H1 (cell line): ENCODE results near the gene H1-8. TPM values are rescaled to one million over a fixed set of nuclear protein-coding genes. Genes with fewer than 3 reads are reported as not detected.

Source experiments
- CTCF ChIA-PET: fragments of 300-600 bp; sonication (Branson Sonifier 250); formaldehyde crosslinking; loops from one replicate; lab custom pipeline; 2021; ENCODE audit not compliant: partially characterized antibody; lab: Charles Lee
- POLR2A ChIA-PET: fragments of 300-600 bp; sonication (Branson Sonifier 250); formaldehyde crosslinking; loops from one replicate; lab custom pipeline; 2021; ENCODE audit warnings: inconsistent platforms; ENCODE audit not compliant: partially characterized antibody; lab: Charles Lee
- DNase-seq, 2 experiments: peaks; one replicate each; pipeline versions ENCODE4 v3.0.0 to v3.0.0-alpha.2; 2010 to 2022; ENCODE audit warnings: low spot score in 2 of 2, low read depth in 1 of 2, mixed read lengths in 1 of 2
- FAIRE-seq: peaks from 2 replicates; lab custom pipeline; 2011; peaks lifted over from hg19 to GRCh38; lab: Jason Lieb, UNC
- H2AFZ ChIP-seq: 2 replicates; pipeline ENCODE4 v1.8.1; 2012; ENCODE audit warnings: low read length, inconsistent platforms
- H2AK5ac ChIP-seq: 2 replicates; pipeline ENCODE4 v1.6.1; 2013; ENCODE audit warnings: low read depth, low read length
- H2BK120ac ChIP-seq: replicated peaks from 2 replicates; pipeline ENCODE3; 2013; ENCODE audit warnings: low read depth, low read length, inconsistent platforms
- H2BK12ac ChIP-seq: 2 replicates; pipeline ENCODE4 v1.6.1; 2013; ENCODE audit warnings: low read depth, low read length
- H2BK15ac ChIP-seq: 2 replicates; pipeline ENCODE4 v1.6.1; 2013; ENCODE audit warnings: low read length
- H2BK20ac ChIP-seq: 2 replicates; pipeline ENCODE4 v1.6.1; 2013; ENCODE audit warnings: low read length
- H2BK5ac ChIP-seq: 2 replicates; pipeline ENCODE4 v1.6.1; 2013; ENCODE audit warnings: low read depth, low read length
- H3K14ac ChIP-seq: 2 replicates; pipeline ENCODE4 v1.6.1; 2013; ENCODE audit warnings: inconsistent platforms; ENCODE audit not compliant: insufficient read length
- H3K18ac ChIP-seq: 2 replicates; pipeline ENCODE4 v1.6.1; 2013; ENCODE audit warnings: low read length; ENCODE audit errors: extremely low read depth
- H3K23ac ChIP-seq: 2 replicates; pipeline ENCODE4 v1.6.1; 2013; ENCODE audit warnings: inconsistent platforms; ENCODE audit not compliant: insufficient read length
- H3K23me2 ChIP-seq: 2 replicates; pipeline ENCODE4 v1.6.1; 2013; ENCODE audit warnings: low read depth, low read length
- H3K27ac ChIP-seq: 2 replicates; pipeline ENCODE4 v1.6.1; 2011; ENCODE audit warnings: low read depth, low read length, inconsistent platforms
- H3K27me3 ChIP-seq, 4 experiments: replicated peaks in 1 of 4; 1 replicate in 1 of 4; 2 replicates in 3 of 4; pipeline versions ENCODE4 v1.6.1 to v1.8.1; 2011 to 2013; ENCODE audit warnings: low read length in 3 of 4, mild to moderate bottlenecking in 3 of 4, inconsistent platforms in 2 of 4, mixed read lengths in 2 of 4, moderate library complexity in 1 of 4; ENCODE audit not compliant: control insufficient read depth in 3 of 4, insufficient read depth in 3 of 4; ENCODE audit errors: extremely low read depth in 1 of 4
- H3K36me3 ChIP-seq, 4 experiments: 2 replicates each; pipeline versions ENCODE4 v1.6.1 to v1.8.1; 2011 to 2013; ENCODE audit warnings: mild to moderate bottlenecking in 4 of 4, low read length in 3 of 4, moderate library complexity in 2 of 4, control low read depth in 1 of 4, inconsistent platforms in 1 of 4; ENCODE audit not compliant: insufficient read depth in 4 of 4, control insufficient read depth in 2 of 4
- H3K4ac ChIP-seq: replicated peaks from 2 replicates; pipeline ENCODE3; 2013; ENCODE audit warnings: low read length, low read depth, mixed read lengths, inconsistent platforms; ENCODE audit not compliant: insufficient read length
- H3K4me1 ChIP-seq, 4 experiments: replicated peaks in 1 of 4; 1 replicate in 1 of 4; 2 replicates in 3 of 4; pipeline versions ENCODE4 v1.6.1 to v1.8.1; 2011 to 2013; ENCODE audit warnings: low read length in 3 of 4, inconsistent platforms in 2 of 4, mixed read lengths in 1 of 4; ENCODE audit not compliant: insufficient read depth in 4 of 4, control insufficient read depth in 3 of 4
- H3K4me2 ChIP-seq, 2 experiments: 2 replicates each; pipeline versions ENCODE4 v1.6.1 to v1.8.1; 2011 to 2013; ENCODE audit warnings: low read depth in 2 of 2, low read length in 2 of 2, control low read depth in 1 of 2, inconsistent platforms in 1 of 2, mild to moderate bottlenecking in 1 of 2; ENCODE audit not compliant: insufficient read depth in 1 of 2
- H3K4me3 ChIP-seq, 4 experiments: fragments of 200-600, 300-600 bp in 1 of 4; sonication (generic), shearing (Covaris generic), sonication (Bioruptor Twin) in 1 of 4; 2 replicates each; pipeline versions ENCODE4 v1.5.1 to v1.8.1; 2011 to 2016; ENCODE audit warnings: low read length in 4 of 4, low read depth in 3 of 4, control low read depth in 2 of 4, inconsistent platforms in 2 of 4, mild to moderate bottlenecking in 2 of 4, mixed read lengths in 1 of 4, moderate library complexity in 1 of 4; ENCODE audit not compliant: insufficient read depth in 2 of 4; ENCODE audit errors: extremely low read depth in 1 of 4
- H3K56ac ChIP-seq: replicated peaks from 2 replicates; pipeline ENCODE3; 2013; ENCODE audit warnings: low read depth, mild to moderate bottlenecking, mixed read lengths, low read length, inconsistent platforms; ENCODE audit not compliant: insufficient read length
- H3K79me1 ChIP-seq: 2 replicates; pipeline ENCODE4 v1.6.1; 2013; ENCODE audit warnings: low read depth, low read length, control low read depth
- H3K79me2 ChIP-seq, 2 experiments: 2 replicates each; pipeline versions ENCODE4 v1.6.1 to v1.8.1; 2012 to 2013; ENCODE audit warnings: low read length in 2 of 2, mild to moderate bottlenecking in 2 of 2, inconsistent platforms in 1 of 2; ENCODE audit not compliant: insufficient read depth in 2 of 2, control insufficient read depth in 1 of 2
- H3K9ac ChIP-seq, 4 experiments: replicated peaks in 1 of 4; 1 replicate in 1 of 4; 2 replicates in 3 of 4; pipeline versions ENCODE4 v1.6.1 to v1.8.1; 2011 to 2013; ENCODE audit warnings: low read depth in 3 of 4, low read length in 3 of 4, control low read depth in 2 of 4, mild to moderate bottlenecking in 2 of 4, moderate library complexity in 2 of 4, inconsistent platforms in 1 of 4; ENCODE audit errors: extremely low read depth in 1 of 4
- H3K9me3 ChIP-seq, 2 experiments: 2 replicates each; pipeline versions ENCODE4 v1.6.1 to v1.8.1; 2012 to 2013; ENCODE audit warnings: mild to moderate bottlenecking in 2 of 2, moderate library complexity in 2 of 2, control low read depth in 1 of 2, inconsistent platforms in 1 of 2, low read depth in 1 of 2, low read length in 1 of 2, mixed read lengths in 1 of 2; ENCODE audit not compliant: insufficient read depth in 2 of 2
- H4K20me1 ChIP-seq, 2 experiments: replicated peaks in 1 of 2; 2 replicates each; pipeline versions ENCODE3 to v1.8.1; 2011 to 2013; ENCODE audit warnings: inconsistent platforms in 2 of 2, low read length in 2 of 2, mild to moderate bottlenecking in 1 of 2; ENCODE audit not compliant: insufficient read depth in 2 of 2, control insufficient read depth in 1 of 2
- H4K5ac ChIP-seq: 2 replicates; pipeline ENCODE4 v1.6.1; 2013; ENCODE audit warnings: low read length, low read depth, mixed read lengths, inconsistent platforms; ENCODE audit not compliant: insufficient read length
- H4K8ac ChIP-seq: 2 replicates; pipeline ENCODE4 v1.8.0; 2013; ENCODE audit warnings: mild to moderate bottlenecking, moderate library complexity, low read length, inconsistent platforms; ENCODE audit not compliant: insufficient read depth; ENCODE audit errors: extremely low read depth
- H4K91ac ChIP-seq: replicated peaks from 2 replicates; pipeline ENCODE3; 2013; ENCODE audit warnings: low read length, mixed read lengths, inconsistent platforms; ENCODE audit not compliant: insufficient read length
- CEBPB ChIP-seq: IDR thresholded peaks from 2 replicates; pipeline ENCODE4 v1.6.1; 2012; ENCODE audit warnings: low read depth, low read length
- E2F6 ChIP-seq: IDR thresholded peaks from 2 replicates; pipeline ENCODE4 v1.6.1; 2012; ENCODE audit warnings: inconsistent platforms
- HDAC6 ChIP-seq: IDR thresholded peaks from one replicate; pipeline ENCODE4 v1.7.1; 2012; ENCODE audit warnings: low read depth, mild to moderate bottlenecking, inconsistent platforms, low read length, moderate library complexity
- JUN ChIP-seq: IDR thresholded peaks from 2 replicates; pipeline ENCODE4 v1.6.1; 2011; ENCODE audit warnings: low read depth, mild to moderate bottlenecking, improper control_type of control experiment, low read length
- KDM1A ChIP-seq: fragments of 200-600, 300-600 bp; sonication (generic); IDR thresholded peaks from 2 replicates; pipeline ENCODE4 v1.7.1; 2016; ENCODE audit warnings: mild to moderate bottlenecking, low read length, borderline replicate concordance
- NANOG ChIP-seq: IDR thresholded peaks from 2 replicates; pipeline ENCODE4 v1.6.1; 2011; ENCODE audit warnings: low read length, low read depth, mild to moderate bottlenecking, inconsistent platforms; ENCODE audit not compliant: insufficient read depth, poor library complexity, severe bottlenecking
- NRF1 ChIP-seq: IDR thresholded peaks from 2 replicates; pipeline ENCODE4 v1.6.1; 2011; ENCODE audit warnings: mild to moderate bottlenecking, low read depth, low read length, improper control_type of control experiment
- POLR2A ChIP-seq, 2 experiments: IDR thresholded peaks; 1 replicate in 1 of 2; 2 replicates in 1 of 2; pipeline ENCODE4 v1.6.1; 2011; ENCODE audit warnings: low read depth in 2 of 2, low read length in 2 of 2, mild to moderate bottlenecking in 2 of 2; ENCODE audit errors: control extremely low read depth in 1 of 2
- SIRT6 ChIP-seq: IDR thresholded peaks from one replicate; pipeline ENCODE4 v1.7.1; 2012; ENCODE audit warnings: low read length, inconsistent platforms
- SP2 ChIP-seq: IDR thresholded peaks from 2 replicates; pipeline ENCODE4 v1.6.1; 2012; ENCODE audit warnings: mild to moderate bottlenecking, low read length, inconsistent platforms
- TAF1 ChIP-seq: IDR thresholded peaks from 2 replicates; pipeline ENCODE4 v1.6.1; 2011; ENCODE audit warnings: mild to moderate bottlenecking, low read depth, low read length
- whole genome bisulfite sequencing, 2 experiments: shearing (Covaris generic) in 1 of 2; methylation state at CpG; one replicate each; pipeline versions ENCODE4 v1.1.6 to v1.1.7; 2013 to 2015; ENCODE audit warnings: low lambda C conversion rate in 2 of 2, mixed read lengths in 2 of 2, inconsistent platforms in 1 of 2, low coverage in 1 of 2, missing lambda C conversion rate in 1 of 2; ENCODE audit not compliant: insufficient replicate concordance in 2 of 2, insufficient coverage in 1 of 2, insufficient read length in 1 of 2; ENCODE audit errors: extremely low coverage in 1 of 2, missing lambda C conversion rate in 1 of 2; 5-methylcytosine and 5-hydroxymethylcytosine counted together
- polyA plus RNA-seq, 7 experiments: library from polyadenylated mRNA; depleted of rRNA in 3 of 7; stranded (reverse) in 5 of 7; unstranded in 2 of 7; fragments of >200 nt in 5 of 7; fragments of 200-250 nt in 2 of 7; gene quantifications; 1 replicate in 5 of 7; 2 replicates in 1 of 7; 4 replicates in 1 of 7; pipeline versions ENCODE4 v1.2.1 to v1.2.3, GENCODE V29; 2011 to 2013; ENCODE audit warnings: missing spikeins in 2 of 7, mixed read lengths in 2 of 7
- total RNA-seq: library from RNA; stranded (reverse); fragmentation: NEBNext Ultra II Directional; extraction: Animal tissue kit (Norgen Biotek cat#: 25700); gene quantifications from 2 replicates; pipeline ENCODE4 v1.2.1, GENCODE V29; 2021

The H1-8 gene
- total and polyA plus RNA-seq, 2 of the 8 experiments (the other 6 are each of a cell fraction or from before 2014, with no cell fraction given) = not detected

GRCh38 chr3:129507181-129507831 is 35.7 kb upstream of the H1-8 start:
- H3K27ac ChIP-seq = no peak overlapping the region
- H2BK12ac ChIP-seq = no peak overlapping the region
- no peak overlapping the region for H2AFZ ChIP-seq
- FAIRE-seq (no peak), DNase-seq (no peak)
- H3K23ac ChIP-seq = no peak overlapping the region
- H3K79me1 ChIP-seq = no peaks in the 10 kb centered on the region
- H3K9ac ChIP-seq = no peak overlapping the region
- WGBS, 2 experiments = 91% methylated on average over 9 of the region's 9 CpGs; no CpG with 5 or more reads in 1 of the 2 experiments
- H4K20me1 ChIP-seq = peaks cover 0 to 3% of the 10 kb centered on the region in 2 experiments
- no peak overlapping the region for H2BK5ac ChIP-seq
- H3K23me2 ChIP-seq = no peaks in the 10 kb centered on the region
- no peak overlapping the region for H3K14ac ChIP-seq
- H2BK120ac ChIP-seq = no peak overlapping the region
- CTCF ChIA-PET = interaction anchor here (1.6 kb wide), 1 partner anchor 17 kb away, joined by 7 read pairs; no protein-coding TSS in a partner anchor
- H3K4me3 ChIP-seq = no peak overlapping the region
- H2BK20ac ChIP-seq = no peak overlapping the region
- no peak overlapping the region for H4K8ac ChIP-seq
- H4K91ac ChIP-seq = no peak overlapping the region
- no peak overlapping the region for H3K4ac ChIP-seq
- H3K36me3 ChIP-seq = peaks cover 2 to 20% (median 10%) of the 10 kb centered on the region in 4 experiments; a peak in 5 of 8 replicates
- H3K27me3 ChIP-seq = no peaks in the 10 kb centered on the region
- no peak overlapping the region for H2AK5ac ChIP-seq
- no peak overlapping the region for H3K18ac ChIP-seq
- no peaks in the 10 kb centered on the region for H3K9me3 ChIP-seq
- POLR2A ChIA-PET = no interaction called here
- H3K4me2 ChIP-seq = no peak overlapping the region
- no peak overlapping the region for H4K5ac ChIP-seq
- H2BK15ac ChIP-seq = no peak overlapping the region
- H3K56ac ChIP-seq = no peak overlapping the region
- H3K4me1 ChIP-seq = no peaks in the 10 kb centered on the region
- no peaks in the 10 kb centered on the region for H3K79me2 ChIP-seq
- no peak for TF ChIP-seq JUN
- no peak for TF ChIP-seq E2F6
- no peak for TF ChIP-seq KDM1A
- no peak for TF ChIP-seq HDAC6
- no peak for TF ChIP-seq SP2
- TF ChIP-seq SIRT6 = no peak
- no peak for TF ChIP-seq NRF1
- TF ChIP-seq CEBPB = no peak
- no peak for TF ChIP-seq TAF1
- no peak for TF ChIP-seq NANOG
- TF ChIP-seq POLR2A (IDR thresholded peaks at IDR 0.05; ENCODE audit: control extremely low read depth in 1 of 2, low read depth in 2 of 2, low read length in 2 of 2) = no peak
